Stimulated activated CD8-positive, alpha-beta memory T cell treated with anti-CD3 and anti-CD28 coated beads, Interleukin-7, amount 100 ng/mL, for 24 hours (primary cell): ENCODE results near the gene PRPF8.
A peak's percentile ranks its signal among the peaks of the same experiment; 100 is the strongest.
"Not testable (repeated sequence)": the region's sequence is repeated elsewhere in the genome, so short reads cannot be mapped to it uniquely, and the experiment has no call there.

ENCODE experiments used
- DNase-seq: peaks from one replicate; pipeline ENCODE4 v3.0.0-alpha.2; 2020; ENCODE audit warnings: low read depth

The PRPF8 gene

GRCh38 chr17:1684378-1685189, at the start of gene PRPF8:
TSS of gene PRPF8 (minus strand) at chr17:1684867. CDS start at chr17:1684571, 296 bp downstream.
- DNase-seq, result peak; percentile 95

GRCh38 chr17:1733759-1734158, 49.1 kb upstream of the PRPF8 start:
- no peak for DNase-seq

- no peak for DNase-seq
Observed at GRCh38 chr17:1732833-1733321, 48.2 kb upstream of the PRPF8 start.

DNA sequence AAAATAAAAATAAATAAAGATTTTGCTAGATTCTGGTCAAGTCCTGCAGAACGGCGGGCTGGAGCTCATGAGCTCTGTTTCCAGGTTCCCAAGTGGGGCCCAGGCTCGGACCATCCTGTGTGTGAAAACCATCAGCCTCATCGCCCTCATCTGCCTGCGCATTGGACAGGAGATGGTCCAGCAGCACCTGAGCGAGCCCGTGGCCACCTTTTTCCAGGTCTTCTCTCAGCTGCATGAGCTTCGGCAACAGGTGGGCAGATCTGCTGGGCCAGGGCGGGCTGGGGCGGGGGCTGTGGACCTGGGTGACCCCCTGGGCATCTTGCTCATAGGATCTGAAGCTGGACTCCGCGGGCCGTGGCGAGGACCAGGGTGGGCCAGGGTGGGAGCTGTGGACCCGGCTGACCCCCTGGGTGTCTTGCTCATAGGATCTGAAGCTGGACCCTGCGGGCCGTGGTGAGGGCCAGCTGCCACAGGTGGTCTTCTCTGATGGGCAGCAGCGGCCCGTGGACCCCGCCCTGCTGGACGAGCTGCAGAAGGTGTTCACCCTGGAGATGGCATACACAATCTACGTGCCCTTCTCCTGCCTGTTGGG, 47.7 kb upstream of the PRPF8 start:
- DNase-seq, result no peak

GRCh38 chr17:1731194-1731506, 46.5 kb upstream of the PRPF8 start:
- DNase-seq, result no peak

- no peak for DNase-seq
Observed at GRCh38 chr17:1730326-1731193, 45.9 kb upstream of the PRPF8 start.

- no peak for DNase-seq
Observed at GRCh38 chr17:1729966-1730325, 45.3 kb upstream of the PRPF8 start.

GRCh38 chr17:1727876-1728630, 43.4 kb upstream of the PRPF8 start:
- no peak for DNase-seq

DNA sequence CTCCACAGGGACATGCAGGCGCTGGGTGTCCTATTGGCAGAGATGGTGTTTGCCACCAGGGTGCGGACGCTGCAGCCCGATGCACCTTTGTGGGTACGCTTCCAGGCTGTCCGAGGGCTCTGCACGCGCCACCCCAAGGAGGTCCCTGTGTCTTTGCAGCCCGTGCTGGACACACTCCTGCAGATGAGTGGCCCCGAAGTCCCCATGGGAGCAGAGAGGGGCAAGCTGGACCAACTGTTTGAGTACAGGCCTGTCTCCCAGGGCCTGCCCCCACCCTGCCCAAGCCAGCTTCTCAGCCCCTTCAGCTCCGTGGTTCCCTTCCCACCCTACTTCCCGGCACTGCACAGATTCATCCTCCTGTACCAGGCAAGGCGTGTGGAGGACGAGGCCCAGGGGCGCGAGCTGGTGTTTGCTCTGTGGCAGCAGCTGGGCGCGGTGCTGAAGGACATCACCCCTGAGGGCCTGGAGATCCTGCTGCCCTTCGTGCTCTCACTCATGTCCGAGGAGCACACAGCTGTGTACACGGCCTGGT, 42.7 kb upstream of the PRPF8 start:
- DNase-seq, result no peak

- no peak for DNase-seq
Observed at GRCh38 chr17:1726626-1727257, 42.1 kb upstream of the PRPF8 start.

- no peak for DNase-seq
Observed at GRCh38 chr17:1725642-1726511, 41.2 kb upstream of the PRPF8 start.

DNA sequence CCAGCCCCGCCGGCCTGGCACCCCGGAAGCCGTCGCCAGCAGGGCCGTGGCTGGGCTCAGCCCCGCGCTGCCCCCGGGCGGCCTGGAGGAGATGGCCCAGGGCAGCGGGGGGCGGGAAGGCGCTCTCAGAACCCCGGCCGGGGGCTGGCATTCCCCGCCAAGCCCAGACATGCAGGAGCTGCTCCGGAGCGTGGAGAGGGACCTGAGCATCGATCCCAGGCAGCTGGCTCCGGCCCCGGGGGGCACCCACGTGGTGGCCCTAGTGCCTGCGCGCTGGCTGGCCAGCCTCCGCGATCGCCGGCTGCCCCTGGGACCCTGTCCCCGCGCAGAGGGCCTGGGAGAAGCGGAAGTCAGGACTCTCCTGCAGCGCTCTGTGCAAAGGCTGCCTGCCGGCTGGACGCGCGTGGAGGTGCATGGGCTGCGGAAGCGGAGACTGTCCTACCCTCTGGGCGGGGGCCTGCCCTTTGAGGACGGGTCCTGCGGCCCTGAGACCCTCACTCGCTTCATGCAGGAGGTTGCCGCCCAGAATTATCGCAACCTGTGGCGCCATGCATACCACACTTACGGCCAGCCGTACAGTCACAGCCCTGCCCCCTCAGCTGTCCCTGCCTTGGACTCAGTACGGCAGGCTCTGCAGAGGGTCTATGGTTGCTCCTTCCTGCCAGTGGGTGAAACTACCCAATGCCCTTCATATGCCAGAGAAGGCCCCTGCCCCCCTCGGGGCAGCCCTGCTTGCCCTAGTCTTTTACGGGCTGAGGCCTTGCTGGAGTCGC, 40.4 kb upstream of the PRPF8 start:
- DNase-seq, result no peak

DNA sequence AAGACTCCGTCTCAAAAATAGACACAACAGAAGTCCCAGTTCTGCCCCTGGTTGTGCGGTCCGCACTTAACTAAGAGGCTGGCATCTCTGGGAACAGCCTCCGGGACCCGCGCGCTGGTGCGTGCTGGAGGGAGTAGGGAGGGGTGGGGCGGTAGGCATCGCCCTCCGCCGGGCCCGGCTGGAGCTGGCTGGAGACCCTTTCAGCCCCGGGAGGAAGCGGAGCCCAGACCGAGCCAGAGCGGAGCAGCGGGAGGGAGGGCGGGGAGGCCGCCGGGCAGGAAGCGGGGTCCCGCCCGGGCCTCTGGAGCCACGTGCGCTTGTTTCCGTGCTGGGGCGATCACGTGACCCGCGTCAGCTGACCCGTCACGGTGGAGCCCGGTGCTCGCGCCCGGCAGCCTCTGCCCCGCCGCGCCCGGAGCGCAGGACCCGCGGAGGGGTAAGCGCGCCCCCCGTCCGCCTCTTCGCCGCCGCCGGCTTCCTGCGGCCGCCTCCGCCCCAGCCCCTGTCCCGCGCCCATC, 39.7 kb upstream of the PRPF8 start, which contains the start of gene WDR81:
TSS of gene WDR81 (plus strand) at position 354 of the 518 bp plus-strand sequence. CDS start 256 bp downstream, outside the sequence.
- peak; percentile 75 for DNase-seq

GRCh38 chr17:1722022-1722421, 37.4 kb upstream of the PRPF8 start:
- not testable (repeated sequence) for DNase-seq

DNA sequence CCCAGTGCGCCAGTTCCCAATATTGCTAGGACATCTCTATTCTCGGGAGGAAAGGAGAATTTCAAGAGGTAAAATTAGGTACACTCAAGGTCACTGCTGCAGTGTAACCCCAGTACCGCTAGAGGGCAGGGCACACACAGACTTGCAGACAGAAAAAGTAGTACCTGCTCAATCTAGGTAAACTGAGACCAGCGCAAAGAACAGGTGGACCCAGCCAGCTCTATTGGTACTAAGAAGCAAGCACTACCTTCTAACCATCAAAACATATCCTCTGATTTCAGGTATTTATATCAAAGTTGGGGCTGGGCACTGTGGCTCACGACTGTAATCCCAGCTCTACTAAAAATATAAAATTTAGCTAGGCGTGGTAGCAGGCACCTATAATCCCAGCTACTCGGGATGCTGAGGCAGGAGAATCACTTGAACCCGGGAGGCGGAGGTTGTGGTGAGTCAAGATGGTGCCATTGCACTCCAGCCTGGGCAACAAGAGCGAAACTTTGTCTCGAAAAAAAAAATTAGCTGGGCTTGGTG, 36.3 kb upstream of the PRPF8 start:
- DNase-seq, result peak; percentile 38

DNA sequence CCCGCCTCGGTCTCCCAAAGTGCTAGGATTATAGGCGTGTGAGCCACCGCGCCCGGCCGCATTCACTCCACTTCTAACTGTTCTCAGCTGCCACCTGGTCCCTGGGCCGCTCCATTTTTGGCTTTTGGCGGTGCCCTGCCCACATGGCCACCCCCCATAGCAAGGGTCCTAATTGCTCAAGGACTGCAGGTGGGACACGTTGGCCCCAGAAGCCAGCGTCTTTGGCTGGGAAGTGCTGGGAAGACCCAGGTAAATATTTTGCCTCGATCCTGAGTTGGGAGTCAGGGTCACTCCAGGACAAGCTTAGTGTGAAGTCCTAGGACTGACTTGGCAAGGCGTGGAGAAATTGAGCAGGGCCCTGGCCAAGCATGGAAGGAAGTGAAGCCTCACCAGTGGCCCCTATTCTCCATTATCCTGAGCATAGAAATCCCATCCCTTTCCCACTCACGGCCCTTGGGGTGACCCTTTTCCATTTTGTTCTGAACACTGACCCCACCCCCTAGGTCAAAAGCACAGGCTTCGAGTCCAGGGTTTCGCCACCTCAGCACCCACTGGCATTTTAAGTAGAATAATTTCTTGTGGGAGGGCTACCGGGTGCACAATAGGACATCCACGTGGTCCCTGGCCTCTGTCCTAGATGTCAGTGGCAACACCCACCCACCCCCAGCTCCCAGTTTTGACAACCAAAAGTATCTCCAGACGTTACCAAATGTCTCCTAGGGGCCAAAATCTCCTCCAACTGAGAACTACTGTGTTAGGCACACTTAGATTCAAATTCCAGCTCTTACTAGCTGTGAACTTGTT, 33.9 kb upstream of the PRPF8 start:
- no peak for DNase-seq

DNA sequence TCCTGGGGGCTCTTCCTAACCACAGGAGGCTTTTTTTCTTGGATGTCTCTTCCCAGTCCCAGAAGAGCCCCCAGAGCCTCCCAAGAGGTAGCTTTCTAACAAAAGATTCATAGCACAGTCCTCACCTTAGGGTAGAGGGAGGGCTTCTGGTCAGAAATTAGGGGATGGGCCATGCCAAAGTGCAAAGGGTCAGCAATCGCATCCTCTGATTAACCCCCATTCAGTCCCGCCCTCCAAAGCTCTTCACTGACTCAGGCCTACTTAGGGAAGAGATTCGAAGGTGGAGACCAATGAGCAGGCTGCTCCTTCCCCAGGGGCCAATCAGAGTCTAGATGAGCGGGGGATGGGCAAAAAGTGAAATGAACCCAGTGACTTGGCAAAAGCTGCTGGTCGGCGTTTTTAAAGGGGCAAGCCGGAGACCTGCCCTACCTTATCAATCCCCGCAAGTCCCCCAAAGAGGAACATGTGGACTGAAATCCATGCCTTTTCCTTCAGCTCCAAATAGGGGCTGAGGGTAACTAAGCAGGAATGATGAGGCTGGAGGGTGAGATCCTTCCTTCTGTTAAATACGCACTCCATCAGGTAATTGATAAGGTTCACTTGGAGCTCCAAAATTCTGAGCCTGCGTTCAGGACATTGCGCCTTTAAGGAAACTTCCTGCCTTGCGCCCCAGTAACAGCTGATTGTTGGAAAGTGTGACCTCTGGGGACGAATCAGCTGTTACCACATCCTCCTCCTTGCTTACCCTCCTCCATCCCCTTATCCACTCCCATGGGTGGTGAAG, 32.4 kb upstream of the PRPF8 start:
- peak; percentile 73 for DNase-seq
